HG03095 (cell line): Measurements from ENCODE around the gene MYO16.
"Not testable (repeated sequence)": the region's sequence is repeated elsewhere in the genome, so short reads cannot be mapped to it uniquely, and the experiment has no call there.

Experiments
- ATAC-seq: cut with Tn5 transposase; IDR thresholded peaks from one replicate; pipeline ENCODE4 v1.9.1; 2021; ENCODE audit warnings: moderate library complexity; ENCODE audit not compliant: unreplicated experiment

Gene MYO16

GRCh38 chr13:108967371-108967770 is 338.0 kb downstream of the MYO16 start:
- ATAC-seq = no peak

- no peak for ATAC-seq
These were observed 339.2 kb downstream of the MYO16 start for GRCh38 chr13:108968566-108968965.

GRCh38 chr13:108974686-108975085 is 345.3 kb downstream of the MYO16 start:
- ATAC-seq = no peak

- ATAC-seq = no peak
These were observed 350.8 kb downstream of the MYO16 start for GRCh38 chr13:108980237-108980636.

- no peak for ATAC-seq
These were observed 352.0 kb downstream of the MYO16 start for GRCh38 chr13:108981407-108981806.

- no peak for ATAC-seq
These were observed 353.9 kb downstream of the MYO16 start for GRCh38 chr13:108983273-108983672.

GRCh38 chr13:108984251-108984920 is 355.0 kb downstream of the MYO16 start:
- ATAC-seq = no peak

- no peak for ATAC-seq
These were observed 355.8 kb downstream of the MYO16 start for GRCh38 chr13:108985166-108985565.

- no peak for ATAC-seq
These were observed 358.1 kb downstream of the MYO16 start for GRCh38 chr13:108987517-108987916.

- ATAC-seq = no peak
These were observed 358.5 kb downstream of the MYO16 start for GRCh38 chr13:108987944-108988343.

- not testable (repeated sequence) for ATAC-seq
These were observed 362.0 kb downstream of the MYO16 start for GRCh38 chr13:108991416-108991815.

GRCh38 chr13:108993346-108993745 is 363.9 kb downstream of the MYO16 start:
- no peak for ATAC-seq

- no peak for ATAC-seq
These were observed 367.0 kb downstream of the MYO16 start for GRCh38 chr13:108996430-108996829.

- no peak for ATAC-seq
These were observed 370.8 kb downstream of the MYO16 start for GRCh38 chr13:109000207-109000606.

GRCh38 chr13:109002934-109003333 is 373.5 kb downstream of the MYO16 start:
- no peak for ATAC-seq

- ATAC-seq = no peak
These were observed 378.5 kb downstream of the MYO16 start for GRCh38 chr13:109007946-109008345.

GRCh38 chr13:109009756-109010155 is 380.3 kb downstream of the MYO16 start:
- no peak for ATAC-seq

GRCh38 chr13:109010912-109011311 is 381.5 kb downstream of the MYO16 start:
- ATAC-seq = no peak

- ATAC-seq = no peak
These were observed 382.7 kb downstream of the MYO16 start for GRCh38 chr13:109012115-109012514.

GRCh38 chr13:109021558-109021957 is 392.1 kb downstream of the MYO16 start:
- no peak for ATAC-seq

- ATAC-seq = no peak
These were observed 395.2 kb downstream of the MYO16 start for GRCh38 chr13:109024611-109025010.

GRCh38 chr13:109026266-109026665 is 396.9 kb downstream of the MYO16 start:
- ATAC-seq = no peak

GRCh38 chr13:109028624-109029023 is 399.2 kb downstream of the MYO16 start:
- no peak for ATAC-seq
